ENCODE measurements around the gene DIAPH2.

- TF ChIP-seq FOXK2 (IDR thresholded peaks at IDR 0.05): no peak
- no peak for TF ChIP-seq ZNF384 (IDR thresholded peaks at IDR 0.05)
- no peak for TF ChIP-seq ELF4 (IDR thresholded peaks at IDR 0.05)
- TF ChIP-seq FOXA1 (IDR thresholded peaks at IDR 0.05): no peak
- no peak for TF ChIP-seq BHLHE40 (IDR thresholded peaks at IDR 0.05; ENCODE audit: borderline replicate concordance)
- TF ChIP-seq SP1 (IDR thresholded peaks at IDR 0.05): no peak
- no peak for TF ChIP-seq FOXM1 (IDR thresholded peaks at IDR 0.05; ENCODE audit: borderline replicate concordance)
- TF ChIP-seq SUZ12 (IDR thresholded peaks at IDR 0.05): no peak
- no peak for TF ChIP-seq TARDBP (IDR thresholded peaks at IDR 0.05)
- TF ChIP-seq CTBP1 (IDR thresholded peaks at IDR 0.05; ENCODE audit: borderline replicate concordance): no peak
- TF ChIP-seq NFRKB (IDR thresholded peaks at IDR 0.05): no peak
- no peak for TF ChIP-seq PKNOX1 (IDR thresholded peaks at IDR 0.05)
Observed at GRCh38 chrX:97016106-97016505, 331.5 kb downstream of the DIAPH2 start.
